IPS-20b (cell line): ENCODE measurements around the gene NDUFAF4.

ENCODE experiments used
- H3K27ac ChIP-seq: one replicate; pipeline ENCODE4 v1.5.1; 2013; ENCODE audit warnings: low read length
- H3K27me3 ChIP-seq: 2 replicates; pipeline ENCODE4 v1.6.1; 2013; ENCODE audit warnings: mild to moderate bottlenecking, low read length, inconsistent platforms; ENCODE audit not compliant: insufficient read depth
- H3K36me3 ChIP-seq: 2 replicates; pipeline ENCODE4 v1.6.1; 2013; ENCODE audit warnings: low read depth, mild to moderate bottlenecking, inconsistent platforms, low read length, moderate library complexity; ENCODE audit not compliant: insufficient read depth
- H3K4me1 ChIP-seq: 2 replicates; pipeline ENCODE4 v1.6.1; 2013; ENCODE audit warnings: mild to moderate bottlenecking, control low read depth, inconsistent platforms, low read length, moderate library complexity; ENCODE audit not compliant: insufficient read depth
- H3K4me3 ChIP-seq: 2 replicates; pipeline ENCODE4 v1.5.1; 2013; ENCODE audit warnings: mild to moderate bottlenecking, low read length, inconsistent platforms
- H3K9ac ChIP-seq: 2 replicates; pipeline ENCODE4 v1.6.1; 2013; ENCODE audit warnings: low read depth, mild to moderate bottlenecking, inconsistent platforms, low read length, moderate library complexity
- H3K9me3 ChIP-seq: 2 replicates; pipeline ENCODE4 v1.6.1; 2013; ENCODE audit warnings: mild to moderate bottlenecking, low read depth, low read length, inconsistent platforms; ENCODE audit not compliant: insufficient read depth

NDUFAF4 gene

DNA sequence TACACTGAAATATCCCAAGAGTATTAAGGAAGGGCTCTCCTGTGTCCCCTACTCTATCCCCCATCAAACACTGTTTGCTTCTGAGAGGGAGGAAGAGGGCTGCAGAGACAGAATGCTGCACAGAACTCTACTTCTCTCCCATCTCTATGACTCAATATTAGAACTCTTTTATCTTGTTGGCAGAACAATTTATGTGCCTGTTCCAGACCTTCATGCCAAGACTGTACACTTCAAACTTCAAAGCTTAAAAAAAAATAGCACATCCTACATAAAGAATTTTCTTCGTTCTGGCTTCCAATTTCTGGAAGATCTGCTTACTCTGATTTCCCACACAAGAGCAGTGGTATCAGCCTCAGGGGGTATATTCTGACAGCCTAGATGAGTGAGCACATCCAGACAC, 40.8 kb downstream of the NDUFAF4 start:
- H3K27ac ChIP-seq: no peak overlapping the region
- H3K4me1 ChIP-seq: no peaks in the 10 kb centered on the region
- H3K27me3 ChIP-seq: no peaks in the 10 kb centered on the region
- H3K36me3 ChIP-seq: no peaks in the 10 kb centered on the region
- H3K4me3 ChIP-seq: no peak overlapping the region
- peaks cover 16% of the 10 kb centered on the region for H3K9me3 ChIP-seq
- no peak overlapping the region for H3K9ac ChIP-seq

DNA sequence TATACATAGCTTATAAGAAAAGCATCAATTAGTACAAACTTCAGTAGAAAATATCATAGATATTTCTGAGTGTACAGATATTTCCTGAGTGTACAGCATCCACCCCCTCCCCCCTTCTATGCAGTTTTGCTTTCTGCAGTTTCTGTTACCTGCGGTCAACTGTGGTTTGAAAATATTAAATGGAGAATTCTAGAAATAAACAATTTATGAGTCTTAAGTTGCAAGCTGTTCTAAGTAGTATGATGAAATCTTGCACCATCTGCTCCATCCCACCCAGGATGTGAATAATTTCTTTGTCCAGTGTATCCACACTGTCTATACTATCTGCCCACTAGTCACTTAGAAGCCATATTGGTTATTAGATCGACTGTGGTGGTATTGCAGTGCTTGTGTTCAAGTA, 44.6 kb downstream of the NDUFAF4 start:
- Histone ChIP-seq H3K36me3 (no peaks in the 10 kb centered on the region), H3K9me3 (peaks cover 9% of the 10 kb centered on the region; the same call in 1 of the 2 replicates), H3K4me1 (no peaks in the 10 kb centered on the region), H3K4me3 (no peak overlapping the region), H3K27ac (no peak overlapping the region), H3K9ac (no peak overlapping the region), H3K27me3 (no peaks in the 10 kb centered on the region)

DNA sequence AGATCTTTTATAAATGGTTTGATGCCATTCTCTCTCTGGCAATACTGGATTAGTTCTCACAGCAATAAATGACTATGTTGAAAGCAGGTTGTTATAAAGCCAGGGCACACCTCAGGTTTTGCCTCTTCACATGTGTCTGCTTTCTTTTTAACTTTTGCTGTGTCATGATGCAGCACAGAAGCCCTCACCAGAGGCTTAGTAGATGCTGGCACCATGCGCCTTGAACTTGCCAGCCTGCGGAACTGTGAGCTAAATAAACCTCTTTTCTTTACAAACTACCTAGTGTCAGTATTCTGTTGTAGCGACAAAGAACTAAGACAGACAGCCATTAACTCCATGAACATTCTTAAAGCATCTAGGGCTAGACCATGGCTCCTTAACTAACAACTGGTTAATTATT, 45.1 kb downstream of the NDUFAF4 start:
- H3K4me3 ChIP-seq: no peak overlapping the region
- no peaks in the 10 kb centered on the region for H3K4me1 ChIP-seq
- H3K27ac ChIP-seq: no peak overlapping the region
- H3K27me3 ChIP-seq: no peaks in the 10 kb centered on the region
- H3K9ac ChIP-seq: no peak overlapping the region
- H3K36me3 ChIP-seq: no peaks in the 10 kb centered on the region
- H3K9me3 ChIP-seq: peaks cover 9% of the 10 kb centered on the region; the same call in 1 of the 2 replicates

DNA sequence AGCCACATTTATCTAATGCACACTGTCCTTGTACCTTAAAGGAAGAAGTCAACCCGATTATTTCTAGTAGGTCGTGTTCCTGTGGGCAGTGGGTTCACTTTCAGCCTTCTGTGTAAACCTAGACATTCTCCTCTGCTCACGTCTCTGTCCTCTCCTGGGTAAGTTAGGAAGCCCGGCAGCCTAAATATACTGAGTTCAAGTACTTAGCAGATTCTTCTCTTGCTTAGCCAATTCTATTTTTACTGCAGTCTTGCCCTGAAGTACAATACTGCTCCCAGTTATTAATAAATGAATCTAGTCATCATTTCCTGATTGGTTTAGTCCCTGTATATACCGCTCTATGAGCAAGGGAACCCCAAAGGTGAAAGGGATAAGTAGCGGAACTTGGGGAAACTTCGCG, 45.8 kb downstream of the NDUFAF4 start:
- Histone ChIP-seq H3K36me3 (no peaks in the 10 kb centered on the region), H3K4me1 (no peaks in the 10 kb centered on the region), H3K9ac (no peak overlapping the region), H3K27ac (no peak overlapping the region), H3K4me3 (no peak overlapping the region), H3K27me3 (no peaks in the 10 kb centered on the region), H3K9me3 (peaks cover 9% of the 10 kb centered on the region; the same call in 1 of the 2 replicates)

DNA sequence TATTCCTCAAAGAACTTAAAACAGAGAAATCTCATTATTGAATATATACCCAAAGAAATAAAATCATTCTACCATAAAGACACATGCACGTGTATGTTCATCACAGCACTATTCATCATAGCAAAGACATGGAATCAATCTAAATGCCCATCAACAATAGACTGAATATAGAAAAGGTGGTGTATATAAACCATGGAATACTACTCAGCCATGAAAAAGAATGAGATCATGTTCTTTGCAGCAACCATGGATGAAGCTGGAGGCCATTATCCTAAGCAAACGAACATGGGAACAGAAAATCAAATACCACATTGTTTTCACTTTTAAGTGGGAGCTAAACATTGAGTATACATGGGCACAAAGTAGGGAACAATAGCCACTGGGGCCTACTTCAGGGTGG, 48.1 kb downstream of the NDUFAF4 start:
- Histone ChIP-seq H3K4me1 (no peaks in the 10 kb centered on the region), H3K4me3 (no peak overlapping the region), H3K36me3 (no peaks in the 10 kb centered on the region), H3K9me3 (peaks cover 9% of the 10 kb centered on the region; the same call in 1 of the 2 replicates), H3K27me3 (no peaks in the 10 kb centered on the region), H3K9ac (no peak overlapping the region), H3K27ac (no peak overlapping the region)

DNA sequence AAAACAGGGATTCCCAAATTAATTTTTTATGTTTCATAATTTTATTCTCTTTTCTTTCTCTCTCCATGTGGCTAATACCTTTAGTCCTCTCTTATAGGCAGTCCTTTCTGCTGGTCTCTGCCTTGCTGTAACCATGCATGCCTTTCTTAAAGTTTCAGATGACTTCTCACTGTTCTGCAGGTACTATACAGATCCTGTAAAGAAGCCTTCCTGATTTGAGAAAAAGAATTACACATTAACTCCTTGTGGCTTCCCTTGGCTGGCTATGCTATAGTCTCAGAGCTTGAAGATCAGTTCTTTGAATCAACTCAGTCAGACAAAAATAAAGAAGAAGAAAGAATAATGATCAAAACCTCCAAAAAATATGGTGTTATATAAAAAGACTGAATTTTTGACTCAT, 53.2 kb downstream of the NDUFAF4 start:
- Histone ChIP-seq H3K36me3 (no peaks in the 10 kb centered on the region), H3K9me3 (no peaks in the 10 kb centered on the region), H3K4me1 (no peaks in the 10 kb centered on the region)

DNA sequence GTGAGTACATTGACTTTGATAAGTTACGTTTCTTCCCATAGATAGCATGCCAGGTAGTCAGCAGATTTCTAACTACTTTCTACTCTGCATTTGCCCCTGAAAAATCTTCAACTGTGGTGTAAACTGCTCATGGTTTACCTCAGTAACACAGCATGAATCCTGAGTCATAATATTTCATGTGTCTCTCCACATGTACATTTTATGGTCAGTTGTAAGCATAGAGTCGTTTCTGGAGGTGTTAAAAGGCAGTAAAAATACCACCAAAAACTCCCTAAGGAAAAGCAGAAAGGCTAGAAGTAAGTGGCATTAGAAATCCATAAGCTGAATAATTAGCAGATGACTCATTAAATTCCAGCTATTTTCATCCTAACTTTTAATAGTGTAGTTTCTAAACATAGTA, 56.3 kb downstream of the NDUFAF4 start:
- peaks cover 18% of the 10 kb centered on the region for H3K27me3 ChIP-seq
- no peak overlapping the region for H3K9ac ChIP-seq
- H3K4me3 ChIP-seq: no peak overlapping the region
- H3K36me3 ChIP-seq: no peaks in the 10 kb centered on the region
- H3K4me1 ChIP-seq: no peaks in the 10 kb centered on the region
- H3K9me3 ChIP-seq: no peaks in the 10 kb centered on the region
- no peak overlapping the region for H3K27ac ChIP-seq

More for the DNA sequence above, 53.2 kb downstream of the NDUFAF4 start:
- no peak overlapping the region for H3K4me3 ChIP-seq
- H3K27ac ChIP-seq: no peak overlapping the region
- H3K27me3 ChIP-seq: no peaks in the 10 kb centered on the region
- H3K9ac ChIP-seq: no peak overlapping the region
